Activated effector memory CD4-positive, alpha-beta T cell treated with Interleukin-2 at 50 U/mL for 16 hours (primary cell): ENCODE results near the gene TOP3A.

Experiments
- DNase-seq: peaks from one replicate; pipeline ENCODE4 v3.0.0-alpha.2; 2020

Gene TOP3A

DNA sequence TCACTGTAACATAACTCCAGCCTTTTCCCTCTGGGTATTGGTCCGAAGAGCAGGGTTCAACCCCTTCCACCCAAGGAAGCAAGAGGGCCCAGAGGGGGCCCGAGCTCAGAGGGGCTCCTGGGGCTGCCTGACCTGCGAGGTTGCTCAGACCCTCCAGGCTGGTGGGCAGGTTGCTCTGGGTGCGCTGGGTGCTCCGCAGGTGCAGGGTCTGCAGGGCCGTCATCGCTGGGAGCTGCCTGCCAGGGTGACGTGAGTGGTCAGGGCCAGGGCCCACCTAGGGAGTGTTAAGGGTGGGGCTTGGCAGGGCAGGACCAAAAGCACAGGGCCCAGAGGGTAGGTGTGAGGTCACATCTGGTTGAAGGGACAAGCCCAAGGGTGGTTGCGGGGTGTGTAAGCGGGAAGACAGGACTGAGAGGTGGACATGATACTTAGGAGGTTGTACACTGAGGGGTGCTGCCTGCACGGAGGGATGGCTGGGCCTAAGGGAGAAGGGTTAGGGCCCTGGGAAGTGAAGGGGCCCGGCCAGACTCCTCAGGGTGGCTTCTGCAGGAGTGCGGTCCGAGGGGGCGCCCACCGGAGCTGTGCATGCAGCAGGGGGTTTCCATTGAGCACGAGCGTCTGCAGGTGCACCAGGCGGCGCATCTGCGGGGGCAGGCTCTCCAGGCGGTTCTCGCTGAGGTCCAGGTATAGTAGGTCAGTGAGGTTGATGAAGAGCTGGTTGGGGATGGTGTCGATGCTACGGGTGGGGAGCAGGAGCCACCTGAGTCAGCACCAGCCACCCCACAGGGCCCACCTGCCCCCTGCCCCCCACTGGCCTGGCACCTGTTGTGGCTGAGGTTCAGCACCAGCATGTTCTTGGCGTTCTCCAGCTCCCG, 60.6 kb downstream of the TOP3A start:
- no peak for DNase-seq

DNA sequence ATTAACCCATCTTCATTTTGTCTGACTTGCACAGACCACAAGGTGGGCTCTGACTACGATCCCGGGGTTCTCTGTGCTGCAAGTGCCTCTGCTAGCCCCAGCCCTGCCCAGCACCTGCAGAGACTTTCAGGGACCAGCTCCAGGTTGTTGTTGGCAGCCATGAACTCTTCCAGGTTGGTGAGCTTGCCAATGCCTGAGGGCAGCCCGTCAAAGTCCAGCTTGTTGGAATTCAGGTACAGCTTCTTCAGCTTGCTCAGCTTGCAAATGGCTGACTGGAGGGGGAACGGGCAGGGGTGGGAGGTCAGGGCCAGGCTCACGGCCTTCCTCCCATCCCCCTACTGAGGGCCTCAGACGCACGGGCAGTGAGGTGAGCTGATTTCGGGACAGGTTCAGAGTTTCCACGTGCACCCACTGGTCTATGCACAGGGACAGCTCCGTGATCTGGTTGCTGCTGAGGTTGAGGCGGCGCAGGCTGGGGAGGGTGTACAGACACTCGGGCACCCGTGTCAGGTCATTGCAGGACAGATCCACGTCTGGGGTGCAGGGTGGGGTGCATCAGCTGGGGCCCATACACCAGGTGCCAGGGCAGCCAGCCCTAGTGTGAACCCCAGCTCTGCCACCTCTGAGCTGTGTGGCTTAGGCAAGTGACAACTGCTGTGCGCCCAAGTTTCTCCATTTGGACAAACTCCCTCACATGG, 61.5 kb downstream of the TOP3A start:
- no peak for DNase-seq

DNA sequence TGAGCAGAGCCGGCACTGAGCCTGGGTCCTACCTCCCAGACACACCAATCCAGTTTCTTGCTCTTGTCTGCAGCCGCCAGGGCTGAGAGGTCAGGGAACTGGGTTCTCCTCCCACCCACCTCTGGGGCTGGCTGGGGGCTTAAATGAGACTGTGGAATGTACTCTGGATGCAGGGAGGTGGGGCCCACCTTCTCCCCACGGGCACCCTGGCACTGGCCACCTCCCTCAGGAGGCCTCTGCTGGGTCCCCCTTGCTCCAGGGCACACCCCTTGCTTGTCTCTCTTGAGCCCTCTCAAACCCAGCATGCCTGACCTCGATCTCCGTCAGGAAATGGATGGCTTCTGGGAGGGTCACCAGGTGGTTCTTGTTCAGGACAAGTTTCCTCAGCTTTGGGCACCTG, 62.6 kb downstream of the TOP3A start:
- DNase-seq, result no peak

DNA sequence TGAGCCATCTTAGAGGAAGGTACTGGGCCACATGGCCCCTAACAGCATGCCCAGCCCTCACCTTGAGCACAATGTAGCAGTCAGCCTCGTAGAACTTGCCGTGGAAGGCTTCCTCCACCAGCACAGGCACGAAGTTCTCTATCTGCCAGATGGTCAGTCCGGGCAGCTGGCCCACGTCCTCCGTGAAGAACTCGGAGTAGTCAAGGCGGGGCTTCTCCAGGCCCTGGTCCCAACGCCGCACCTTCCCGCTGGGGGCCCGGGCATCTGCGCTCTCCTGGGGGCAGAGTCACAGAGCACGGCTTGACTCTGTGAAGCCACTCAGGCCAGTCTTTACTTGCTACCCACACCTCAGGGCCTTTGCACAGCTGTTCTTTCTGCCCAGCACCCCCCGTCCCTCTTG, 63.6 kb downstream of the TOP3A start:
- DNase-seq, result no peak

DNA sequence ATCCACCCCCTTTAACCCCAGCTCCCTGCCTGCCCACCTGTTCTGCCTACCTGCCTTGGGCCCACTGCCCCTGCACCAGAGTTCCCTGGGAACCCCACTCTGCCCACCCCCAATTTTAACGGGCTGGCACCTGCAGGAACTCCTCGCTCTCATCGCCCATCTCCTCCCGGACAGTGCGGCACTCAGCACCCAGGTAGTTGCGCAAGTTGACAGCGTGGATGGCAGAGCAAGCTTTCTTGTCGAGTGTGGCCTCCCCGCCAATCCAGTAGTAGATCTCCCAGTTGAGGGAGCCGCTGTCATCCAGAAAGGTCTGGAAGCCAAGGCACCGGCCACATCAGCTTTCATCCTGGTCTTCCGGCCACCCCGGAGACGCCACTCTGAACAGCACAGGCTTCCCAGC, 64.1 kb downstream of the TOP3A start:
- no peak for DNase-seq

DNA sequence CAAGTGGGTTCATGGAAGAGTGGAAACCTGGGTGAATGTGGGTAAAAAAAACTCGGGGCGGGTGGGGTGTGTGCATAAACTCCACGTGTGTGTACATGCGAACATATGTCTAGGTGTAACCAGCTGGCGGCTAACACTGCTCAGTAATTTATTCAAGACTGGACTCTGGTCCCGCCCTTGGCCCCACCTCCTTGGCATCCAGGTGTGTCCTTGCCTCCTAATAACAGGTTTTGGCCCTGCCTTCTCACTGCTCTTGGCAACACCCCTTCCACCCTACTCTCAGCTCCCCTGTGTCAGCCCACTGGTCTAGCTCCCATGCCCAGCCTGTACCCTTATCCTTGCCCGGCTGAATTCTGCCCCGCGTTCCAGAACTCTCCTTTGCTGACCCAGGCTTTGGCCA, 64.5 kb downstream of the TOP3A start:
- DNase-seq, result no peak

DNA sequence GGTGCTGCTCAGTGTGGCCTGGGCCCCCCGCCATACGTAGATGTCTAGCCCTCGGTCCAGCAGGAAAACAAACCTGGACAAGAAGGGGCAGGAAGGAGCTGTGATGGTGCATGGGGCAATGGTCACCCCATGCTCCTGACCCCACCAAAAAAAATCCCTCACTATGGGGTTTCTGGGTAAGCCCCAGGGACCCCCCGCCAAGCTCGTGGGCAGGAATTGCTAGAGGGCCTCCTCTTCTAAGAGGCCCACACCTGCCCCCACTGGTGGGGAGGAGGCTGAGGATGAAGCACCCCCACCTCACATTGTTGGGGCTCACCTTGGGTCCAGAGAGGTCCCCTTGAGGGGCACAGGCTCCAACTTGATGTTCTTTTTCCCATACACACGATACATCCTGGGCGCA, 66.0 kb downstream of the TOP3A start:
- DNase-seq, result no peak

DNA sequence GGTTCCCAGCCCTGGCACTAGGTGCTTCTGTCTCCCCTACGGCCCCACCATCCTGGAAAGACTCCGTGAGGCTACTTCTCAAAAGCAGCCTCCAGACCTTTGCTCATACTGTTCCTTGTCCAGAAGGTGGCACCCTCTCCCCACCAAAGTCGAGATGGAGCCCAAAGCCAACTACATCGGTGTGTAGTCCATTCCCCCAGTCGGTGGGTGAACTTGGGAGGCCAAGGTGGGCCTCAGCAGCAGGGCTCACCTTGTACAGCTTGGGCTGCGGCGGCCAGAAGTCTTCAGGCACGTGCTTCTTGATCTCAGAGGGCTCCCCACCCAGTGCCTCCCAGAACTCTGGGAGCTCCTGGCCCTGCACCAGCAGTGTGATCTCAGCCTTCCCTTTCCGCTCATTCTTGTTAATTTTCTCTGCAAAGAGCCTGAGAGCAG, 66.5 kb downstream of the TOP3A start:
- peak; percentile 38 for DNase-seq

DNA sequence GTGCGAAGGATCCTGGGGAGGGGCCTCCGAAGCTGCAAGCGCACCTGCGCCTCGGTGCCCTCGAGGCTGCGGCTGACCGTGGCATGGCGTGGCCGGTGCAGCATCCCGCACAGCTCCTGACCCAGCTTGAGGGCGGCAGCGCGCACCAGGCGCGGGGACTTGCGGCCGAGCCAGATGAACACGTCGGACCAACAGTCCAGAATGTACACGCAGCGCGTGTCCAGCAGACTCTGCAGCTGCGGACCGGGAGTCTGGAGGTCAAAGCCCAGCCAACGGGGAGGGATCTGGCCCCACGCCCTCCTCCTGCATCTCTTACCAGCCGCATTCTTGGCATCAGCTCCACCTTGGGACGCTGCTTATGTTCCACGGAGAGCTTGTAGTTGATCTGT, 67.2 kb downstream of the TOP3A start:
- DNase-seq, result no peak

DNA sequence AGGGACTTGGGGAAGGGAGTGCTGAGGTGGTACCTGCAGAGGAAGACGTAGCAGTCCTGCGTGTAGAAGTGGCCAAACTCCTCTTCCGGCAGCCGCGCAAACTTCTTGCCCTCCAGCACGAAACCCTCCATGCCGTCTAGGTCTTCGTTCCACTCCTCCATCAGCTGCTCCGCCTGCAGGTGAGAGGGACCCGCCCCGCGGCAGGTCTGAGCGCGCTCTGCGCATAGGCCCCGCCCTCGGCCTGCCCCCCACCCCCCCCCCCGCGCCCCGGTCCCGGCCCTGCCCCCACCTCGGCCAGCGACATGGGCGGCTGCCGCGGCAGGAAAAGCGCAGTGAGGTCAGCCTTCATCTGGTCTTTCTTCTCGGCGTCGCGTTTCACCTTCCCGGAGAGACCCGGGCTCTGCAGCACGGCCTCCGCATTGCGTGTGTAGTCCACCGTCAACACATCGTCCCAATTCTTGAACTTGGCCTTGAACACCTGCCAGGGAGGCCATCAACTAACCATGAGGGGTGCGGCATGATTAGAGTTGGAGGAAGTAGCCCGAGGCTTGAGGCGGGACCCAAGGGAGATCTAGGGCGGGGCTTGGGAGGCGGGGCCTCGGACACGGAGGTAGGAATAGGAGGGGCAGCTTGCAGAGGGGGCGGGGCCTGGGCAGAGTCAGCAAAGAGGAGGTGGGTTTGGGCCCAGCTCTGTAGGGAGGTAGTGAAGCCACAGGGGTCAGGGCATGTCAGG, 67.7 kb downstream of the TOP3A start:
- no peak for DNase-seq

DNA sequence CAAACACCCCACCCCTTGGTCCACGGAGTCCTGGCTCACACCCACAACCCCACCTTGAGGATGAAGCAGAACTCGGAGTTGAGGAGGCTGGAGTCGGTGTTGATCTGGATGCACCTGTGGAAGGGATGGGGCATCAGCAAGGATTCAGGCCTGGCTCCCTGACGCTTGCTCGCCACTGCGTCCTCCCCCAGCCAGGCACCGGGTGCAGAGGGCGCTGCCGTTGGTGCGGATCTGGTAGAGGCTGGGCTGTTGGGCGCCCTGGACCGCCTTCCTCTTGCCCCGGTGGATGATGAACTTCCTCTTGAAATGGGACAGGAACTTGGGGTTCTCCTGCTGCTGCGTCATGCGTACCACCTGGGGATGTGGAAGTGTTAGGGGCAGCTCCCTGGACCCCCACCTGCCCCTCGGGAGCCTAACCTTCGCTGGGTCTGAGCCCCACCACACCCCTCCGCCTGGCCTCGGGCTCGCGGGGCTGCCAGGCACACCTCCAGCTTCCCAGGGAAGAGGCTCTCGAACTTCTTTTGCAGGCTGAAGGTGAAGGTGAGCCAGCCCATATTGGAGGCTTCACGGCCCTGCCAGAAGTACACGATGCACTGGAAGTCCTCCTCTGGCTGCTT, 68.6 kb downstream of the TOP3A start:
- no peak for DNase-seq

DNA sequence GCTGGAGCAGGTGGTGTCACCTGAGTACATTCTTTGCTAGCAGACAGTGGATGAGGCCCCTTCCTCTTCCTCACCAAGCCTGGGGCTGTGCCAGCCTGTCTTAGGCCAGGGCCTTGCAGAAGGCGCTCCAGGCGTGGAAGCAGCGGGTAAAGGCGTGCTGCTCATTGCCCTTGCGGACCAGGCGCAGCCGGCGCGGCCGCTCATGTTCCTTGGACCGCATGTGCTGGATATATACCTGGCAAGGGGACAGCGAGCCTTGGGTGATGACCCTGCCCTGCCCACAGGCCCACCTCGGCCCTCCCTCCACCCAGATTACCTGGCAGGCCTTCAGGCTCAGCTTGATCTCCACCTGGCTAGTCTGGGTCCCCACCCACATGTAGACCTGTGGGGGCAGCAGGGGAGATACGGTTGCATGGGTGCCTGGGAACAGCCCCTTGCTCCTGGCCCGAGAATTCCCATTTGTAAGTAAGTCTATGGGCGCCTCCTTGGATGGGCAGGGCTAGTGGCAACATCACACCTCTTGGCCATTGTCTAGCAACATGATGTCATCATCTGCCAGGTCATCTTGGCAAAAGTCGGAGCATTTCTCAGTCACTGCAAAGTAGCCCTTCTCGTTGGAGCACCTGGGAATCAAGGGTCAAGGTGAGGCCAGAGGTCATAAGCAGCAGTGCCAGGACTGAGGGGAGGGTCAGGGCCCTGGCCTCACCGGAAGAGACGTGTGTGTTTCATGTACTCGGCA, 69.6 kb downstream of the TOP3A start:
- no peak for DNase-seq

DNA sequence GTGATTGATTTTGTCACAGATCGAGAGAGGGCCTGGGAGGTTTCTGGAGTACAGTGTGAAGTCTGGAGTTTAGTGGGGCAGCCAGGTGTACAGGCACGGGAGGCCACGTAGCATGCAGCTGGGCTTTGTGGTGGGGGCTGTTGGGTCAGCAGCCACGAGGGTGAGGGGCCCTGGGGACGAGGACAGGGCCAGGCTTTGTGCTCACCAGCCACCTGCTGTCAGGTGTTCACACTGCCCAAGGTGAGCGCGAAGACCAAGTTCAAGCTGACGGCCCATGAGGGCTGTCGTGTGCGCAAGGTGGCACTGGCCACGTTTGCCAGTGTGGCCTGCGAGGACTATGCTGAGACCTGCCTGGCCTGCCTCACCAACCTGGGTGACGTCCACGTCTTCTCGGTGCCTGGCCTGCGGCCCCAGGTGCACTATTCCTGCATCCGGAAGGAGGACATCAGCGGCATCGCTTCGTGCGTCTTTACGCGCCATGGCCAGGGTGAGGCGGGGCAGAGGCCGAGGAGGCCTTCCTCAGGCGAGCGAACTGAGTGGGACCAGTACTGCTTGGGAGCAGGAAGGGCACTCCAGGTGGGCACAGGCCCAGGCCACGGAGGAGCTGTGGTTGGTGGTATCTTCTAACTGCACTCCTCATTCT, 73.4 kb downstream of the TOP3A start:
- DNase-seq, result no peak

DNA sequence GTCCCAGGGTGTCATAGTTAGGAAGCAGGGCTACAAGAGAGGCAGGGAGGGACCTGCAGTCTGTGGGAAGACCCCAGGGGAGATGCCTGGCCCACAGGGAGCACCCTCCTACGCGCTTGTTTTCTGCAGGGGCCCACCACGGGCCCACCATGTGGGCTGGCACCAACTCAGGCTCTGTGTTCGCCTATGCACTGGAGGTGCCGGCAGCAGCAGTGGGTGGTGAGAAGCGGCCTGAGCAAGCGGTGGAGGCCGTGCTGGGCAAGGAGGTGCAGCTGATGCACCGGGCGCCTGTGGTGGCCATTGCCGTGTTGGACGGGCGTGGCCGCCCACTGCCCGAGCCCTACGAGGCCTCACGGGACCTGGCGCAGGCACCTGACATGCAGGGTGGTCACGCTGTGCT, 74.3 kb downstream of the TOP3A start:
- no peak for DNase-seq

DNA sequence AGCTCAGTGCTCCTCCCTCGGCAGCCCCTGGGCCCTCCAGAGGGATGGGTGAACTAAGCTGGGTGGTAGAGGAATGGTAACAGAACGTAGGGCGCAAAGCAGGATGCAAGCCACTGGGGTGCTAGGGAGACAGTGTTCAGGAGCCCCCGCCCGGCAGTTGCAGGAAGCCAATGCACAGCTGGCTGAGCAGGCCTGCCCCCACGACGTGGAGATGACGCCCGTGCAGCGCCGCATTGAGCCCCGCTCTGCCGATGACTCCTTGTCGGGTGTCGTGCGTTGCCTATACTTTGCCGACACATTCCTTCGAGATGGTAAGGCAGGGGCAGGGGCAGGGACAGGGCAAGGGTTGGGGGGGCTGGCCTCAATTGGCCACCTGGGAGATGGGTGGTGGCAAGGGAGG, 76.5 kb downstream of the TOP3A start:
- no peak for DNase-seq

DNA sequence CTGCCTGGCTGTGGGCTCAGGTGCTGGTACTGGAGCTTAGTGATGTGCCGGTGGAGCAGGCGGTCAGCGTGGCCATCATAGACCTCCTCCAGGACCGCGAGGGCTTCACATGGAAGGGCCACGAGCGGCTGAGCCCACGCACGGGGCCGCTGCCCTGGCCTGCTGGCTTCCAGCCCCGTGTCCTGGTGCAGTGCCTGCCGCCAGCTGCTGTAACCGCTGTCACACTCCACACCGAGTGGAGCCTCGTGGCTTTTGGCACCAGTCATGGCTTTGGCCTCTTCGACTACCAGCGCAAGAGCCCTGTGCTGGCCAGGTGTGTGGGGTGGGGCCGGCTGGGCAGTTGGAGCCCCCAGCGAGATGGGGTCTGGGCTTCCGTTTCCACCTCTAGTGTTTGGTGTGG, 77.3 kb downstream of the TOP3A start:
- DNase-seq, result no peak

DNA sequence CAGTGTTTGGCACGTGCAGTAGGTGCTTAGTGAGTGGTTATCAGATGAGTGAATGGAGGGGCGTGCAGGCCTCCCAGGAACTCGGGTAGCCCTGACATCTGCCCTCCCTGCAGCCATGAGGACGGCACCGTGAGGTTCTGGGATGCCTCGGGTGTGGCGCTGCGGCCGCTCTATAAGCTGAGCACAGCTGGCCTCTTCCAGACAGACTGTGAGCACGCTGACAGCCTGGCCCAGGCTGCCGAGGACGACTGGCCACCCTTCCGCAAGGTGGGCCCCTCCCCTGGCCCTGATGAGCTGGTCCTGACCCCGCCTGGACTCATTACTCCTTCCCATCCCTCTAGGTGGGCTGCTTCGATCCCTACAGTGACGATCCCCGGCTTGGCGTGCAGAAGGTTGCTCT, 78.3 kb downstream of the TOP3A start:
- no peak for DNase-seq

DNA sequence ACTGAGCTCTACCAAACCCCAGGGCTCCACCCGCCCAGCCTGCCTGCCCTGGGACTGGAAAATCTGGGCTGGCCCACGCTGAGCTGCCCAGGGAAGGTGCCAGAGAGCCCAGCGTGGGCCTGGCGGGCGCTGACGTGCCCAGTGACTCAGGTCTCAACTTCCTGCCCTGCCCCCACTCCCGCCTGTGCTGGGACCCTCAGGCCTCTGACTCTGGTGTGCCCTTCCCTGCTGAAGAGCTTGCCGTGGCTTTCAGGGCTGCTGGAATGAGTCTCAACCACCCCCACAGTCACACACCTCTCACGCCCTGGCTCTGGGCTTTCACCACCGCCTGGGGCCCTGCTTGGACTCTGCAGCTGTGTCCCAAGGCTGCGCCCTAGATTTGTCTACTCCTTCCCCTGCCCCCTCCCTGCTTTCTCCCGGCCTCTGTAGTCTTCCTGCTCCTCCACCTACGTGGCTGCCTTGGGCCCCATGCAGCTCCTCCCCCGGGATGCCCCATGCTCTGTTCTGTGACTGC, 79.0 kb downstream of the TOP3A start:
- DNase-seq, result no peak

DNA sequence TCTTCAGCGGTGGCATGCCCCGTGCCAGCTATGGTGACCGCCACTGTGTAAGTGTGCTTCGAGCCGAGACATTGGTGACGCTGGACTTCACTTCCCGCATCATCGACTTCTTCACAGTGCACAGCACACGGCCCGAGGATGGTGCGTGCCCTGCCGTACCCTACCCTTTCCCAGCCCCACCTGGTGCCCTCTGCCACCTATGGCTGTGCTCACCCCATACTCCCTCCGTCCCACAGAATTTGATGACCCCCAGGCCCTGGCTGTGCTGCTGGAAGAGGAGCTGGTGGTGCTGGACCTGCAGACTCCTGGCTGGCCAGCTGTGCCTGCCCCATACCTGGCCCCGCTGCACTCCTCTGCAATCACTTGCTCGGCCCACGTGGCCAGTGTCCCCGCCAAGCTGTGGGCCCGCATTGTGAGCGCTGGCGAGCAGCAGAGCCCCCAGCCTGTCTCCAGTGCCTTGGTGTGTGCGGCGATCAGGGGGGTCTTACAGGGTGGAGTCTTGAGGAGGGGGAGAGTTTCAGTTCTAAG, 79.9 kb downstream of the TOP3A start:
- no peak for DNase-seq

DNA sequence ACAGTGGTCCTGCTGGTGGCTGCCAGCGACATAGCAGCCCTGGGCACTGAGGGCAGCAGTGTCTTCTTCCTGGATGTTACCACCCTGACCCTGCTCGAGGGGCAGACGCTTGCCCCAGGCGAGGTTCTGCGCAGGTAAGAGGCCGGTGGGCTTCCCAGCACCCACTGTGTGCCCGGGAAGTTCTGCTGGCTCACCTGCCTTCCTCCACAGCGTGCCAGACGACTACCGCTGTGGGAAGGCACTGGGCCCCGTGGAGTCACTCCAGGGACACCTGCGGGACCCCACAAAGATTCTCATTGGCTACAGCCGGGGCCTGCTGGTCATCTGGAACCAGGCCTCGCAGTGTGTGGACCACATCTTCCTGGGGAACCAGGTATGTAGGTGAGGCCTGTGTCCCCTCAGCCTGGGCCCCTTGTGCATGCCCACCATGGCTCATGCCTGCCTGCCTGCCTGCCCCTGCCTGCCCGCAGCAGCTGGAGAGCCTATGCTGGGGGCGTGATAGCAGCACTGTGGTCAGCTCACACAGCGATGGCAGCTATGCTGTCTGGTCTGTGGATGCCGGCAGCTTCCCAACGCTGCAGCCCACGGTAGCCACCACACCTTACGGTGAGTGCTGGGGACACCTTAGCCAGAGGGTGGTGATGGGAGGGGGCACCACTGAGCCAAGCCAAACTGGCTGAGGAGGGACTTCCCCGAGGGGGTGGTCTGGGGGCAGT, 80.8 kb downstream of the TOP3A start:
- no peak for DNase-seq

DNA sequence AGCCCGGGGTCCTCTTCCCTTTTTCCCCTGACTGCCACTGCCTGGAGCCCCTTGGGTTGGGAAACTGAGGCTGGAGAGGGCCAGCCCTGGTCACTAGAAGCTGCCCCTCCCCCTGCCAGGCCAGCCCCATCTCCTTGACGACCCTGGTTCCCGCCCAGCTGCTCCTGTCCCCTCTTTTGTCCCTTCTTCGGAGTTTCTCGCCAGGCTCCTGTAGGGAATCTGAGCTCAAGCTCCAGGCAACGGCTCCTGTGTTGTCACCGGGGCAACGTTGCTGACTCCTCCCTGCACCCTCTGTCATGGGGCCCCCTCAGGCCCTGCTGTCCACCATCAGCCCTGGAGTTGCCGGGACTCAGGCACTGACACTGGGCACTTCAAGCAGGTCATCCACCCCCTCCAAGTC, 83.6 kb downstream of the TOP3A start:
- no peak for DNase-seq
